Prostate gland (tissue), 2 donors: ENCODE measurements around the gene LBHD1.
A peak's percentile ranks its signal among the peaks of the same experiment; 100 is the strongest.

Experiments
- CTCF ChIP-seq, 4 experiments: fragments of 200-600 bp in 2 of 4; fragments of 450-650 bp in 2 of 4; sonication (generic) in 2 of 4; IDR thresholded peaks; 1 replicate in 3 of 4; 2 replicates in 1 of 4; pipeline ENCODE4 v1.5.1; 2016 to 2019; ENCODE audit warnings: antibody characterized with exemption in 4 of 4, mild to moderate bottlenecking in 2 of 4, moderate library complexity in 2 of 4
- POLR2A ChIP-seq: fragments of 450-650 bp; IDR thresholded peaks from one replicate; pipeline ENCODE4 v1.6.1; 2016; ENCODE audit warnings: antibody characterized with exemption, mild to moderate bottlenecking

- peak in 3 of 4 experiments; percentile 39 to 58 (median 45) for TF ChIP-seq CTCF (IDR thresholded peaks at IDR 0.05)
- TF ChIP-seq POLR2A, result no peak
Observed at GRCh38 chr11:62680825-62681240, 8.8 kb upstream of the LBHD1 start.
